ENCODE data around the gene ZBTB16.

DNA sequence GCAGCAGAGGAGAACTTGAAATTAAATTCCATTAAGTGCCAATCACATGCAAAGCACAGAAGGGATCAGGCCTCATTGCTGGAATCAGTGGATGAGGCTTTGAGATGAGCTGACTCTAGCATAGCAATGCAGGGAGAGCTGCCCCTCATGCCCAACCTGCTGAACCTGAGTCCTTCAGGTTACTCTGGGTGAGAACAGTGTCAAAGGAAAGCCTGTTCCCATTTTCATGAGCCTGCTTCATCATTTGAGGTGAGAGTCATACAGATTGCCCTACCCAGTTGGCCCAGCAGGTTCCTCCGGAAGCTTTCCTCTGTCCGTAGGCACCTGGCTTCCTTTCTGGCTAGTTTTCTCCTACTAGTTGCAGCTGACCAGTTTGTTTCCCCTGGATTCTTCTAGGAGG is 25.9 kb upstream of the ZBTB16 start:
- TF ChIP-seq, protein P1, sequence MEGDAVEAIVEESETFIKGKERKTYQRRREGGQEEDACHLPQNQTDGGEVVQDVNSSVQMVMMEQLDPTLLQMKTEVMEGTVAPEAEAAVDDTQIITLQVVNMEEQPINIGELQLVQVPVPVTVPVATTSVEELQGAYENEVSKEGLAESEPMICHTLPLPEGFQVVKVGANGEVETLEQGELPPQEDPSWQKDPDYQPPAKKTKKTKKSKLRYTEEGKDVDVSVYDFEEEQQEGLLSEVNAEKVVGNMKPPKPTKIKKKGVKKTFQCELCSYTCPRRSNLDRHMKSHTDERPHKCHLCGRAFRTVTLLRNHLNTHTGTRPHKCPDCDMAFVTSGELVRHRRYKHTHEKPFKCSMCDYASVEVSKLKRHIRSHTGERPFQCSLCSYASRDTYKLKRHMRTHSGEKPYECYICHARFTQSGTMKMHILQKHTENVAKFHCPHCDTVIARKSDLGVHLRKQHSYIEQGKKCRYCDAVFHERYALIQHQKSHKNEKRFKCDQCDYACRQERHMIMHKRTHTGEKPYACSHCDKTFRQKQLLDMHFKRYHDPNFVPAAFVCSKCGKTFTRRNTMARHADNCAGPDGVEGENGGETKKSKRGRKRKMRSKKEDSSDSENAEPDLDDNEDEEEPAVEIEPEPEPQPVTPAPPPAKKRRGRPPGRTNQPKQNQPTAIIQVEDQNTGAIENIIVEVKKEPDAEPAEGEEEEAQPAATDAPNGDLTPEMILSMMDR (IDR thresholded peaks at IDR 0.05): peak in 1 of 6 experiments; percentile 20
- TF ChIP-seq POLR2A (IDR thresholded peaks at IDR 0.05): no peak

Data from esophagus squamous epithelium (tissue), 4 donors.